Activated CD8-positive, alpha-beta memory T cell treated with anti-CD3 and anti-CD28 coated beads, Interleukin-2, amount 10 ng/mL, durations not matched to agents 7 days and 5 days (primary cell): ENCODE measurements around the gene NCEH1. TPM values are rescaled to one million over a fixed set of nuclear protein-coding genes. Genes with fewer than 3 reads are reported as not detected.
"Not testable (repeated sequence)": the region's sequence is repeated elsewhere in the genome, so short reads cannot be mapped to it uniquely, and the experiment has no call there.

Experiments
- ATAC-seq: fragments of 150-1000 bp; cut with Tn5 transposase; one replicate; pipeline ENCODE4 v1.10.0; 2021; ENCODE audit warnings: moderate library complexity
- CTCF ChIA-PET: fragments of 350-600 bp; sonication (Branson Sonifier 250); formaldehyde crosslinking; loops from one replicate; lab custom pipeline; 2021; ENCODE audit warnings: antibody characterized with exemption; lab: Charles Lee
- DNase-seq: peaks from one replicate; pipeline ENCODE4 v3.0.0-alpha.2; 2020
- H3K27ac Mint-ChIP-seq: one replicate; pipeline ENCODE4 v1.8.0; 2021; ENCODE audit warnings: mild to moderate bottlenecking, mixed read lengths
- H3K27me3 Mint-ChIP-seq: one replicate; pipeline ENCODE4 v1.8.0; 2021; ENCODE audit warnings: mixed read lengths
- H3K36me3 Mint-ChIP-seq: one replicate; pipeline ENCODE4 v1.8.0; 2021; ENCODE audit warnings: mild to moderate bottlenecking, mixed read lengths
- H3K4me1 Mint-ChIP-seq: one replicate; pipeline ENCODE4 v1.8.0; 2021; ENCODE audit warnings: mixed read lengths
- H3K4me3 Mint-ChIP-seq: one replicate; pipeline ENCODE4 v1.8.0; 2021; ENCODE audit warnings: mild to moderate bottlenecking, moderate library complexity, mixed read lengths
- H3K9me3 Mint-ChIP-seq: one replicate; pipeline ENCODE4 v1.8.0; 2022; ENCODE audit warnings: low read depth, mixed read lengths
- total RNA-seq, 2 experiments: library from RNA; stranded (reverse); gene quantifications; one replicate each; pipeline ENCODE4 v1.2.3, GENCODE V29; 2021

The NCEH1 gene, protein sequence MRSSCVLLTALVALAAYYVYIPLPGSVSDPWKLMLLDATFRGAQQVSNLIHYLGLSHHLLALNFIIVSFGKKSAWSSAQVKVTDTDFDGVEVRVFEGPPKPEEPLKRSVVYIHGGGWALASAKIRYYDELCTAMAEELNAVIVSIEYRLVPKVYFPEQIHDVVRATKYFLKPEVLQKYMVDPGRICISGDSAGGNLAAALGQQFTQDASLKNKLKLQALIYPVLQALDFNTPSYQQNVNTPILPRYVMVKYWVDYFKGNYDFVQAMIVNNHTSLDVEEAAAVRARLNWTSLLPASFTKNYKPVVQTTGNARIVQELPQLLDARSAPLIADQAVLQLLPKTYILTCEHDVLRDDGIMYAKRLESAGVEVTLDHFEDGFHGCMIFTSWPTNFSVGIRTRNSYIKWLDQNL
- total RNA-seq: 10 to 100 TPM in 1 of 2 experiments, 1 to 10 TPM in 1; 8.8 to 11.4 TPM

- Mint-ChIP-seq H3K36me3 (no peaks in the 10 kb centered on the region), H3K9me3 (no peaks in the 10 kb centered on the region), H3K4me1 (peaks cover 22% of the 10 kb centered on the region), H3K4me3 (peak within 1 kb of the TSS; percentile 96), H3K27ac (peak within 1 kb of the TSS; percentile 80), H3K27me3 (peaks cover 5% of the 10 kb centered on the region)
- DNase-seq (peak; percentile 91), ATAC-seq (peak; percentile 98)
- CTCF ChIA-PET: interaction anchor here (0.8 to 4.1 kb wide), 14 partner anchors 11 to 379 kb away, joined by 3 to 18 read pairs (median 4); no protein-coding TSS in a partner anchor
These were observed at the start of gene NCEH1 for GRCh38 chr3:172710664-172711453. NCEH1 (minus strand) TSS chr3:172711067; CDS start chr3:172710984, 83 bp downstream.

- not testable (repeated sequence) for H3K27me3 Mint-ChIP-seq, ATAC-seq, H3K4me1 Mint-ChIP-seq, H3K9me3 Mint-ChIP-seq, H3K4me3 Mint-ChIP-seq, H3K27ac Mint-ChIP-seq, DNase-seq
- H3K36me3 Mint-ChIP-seq: peaks cover 78% of the 10 kb centered on the region
- CTCF ChIA-PET: interaction anchor here (0.8 to 1.3 kb wide), 2 partner anchors 8 to 10 kb away, joined by 3 read pairs; partner anchors contain the start of gene ECT2
These were observed 49.5 kb upstream of the NCEH1 start for GRCh38 chr3:172760416-172760815.

DNA sequence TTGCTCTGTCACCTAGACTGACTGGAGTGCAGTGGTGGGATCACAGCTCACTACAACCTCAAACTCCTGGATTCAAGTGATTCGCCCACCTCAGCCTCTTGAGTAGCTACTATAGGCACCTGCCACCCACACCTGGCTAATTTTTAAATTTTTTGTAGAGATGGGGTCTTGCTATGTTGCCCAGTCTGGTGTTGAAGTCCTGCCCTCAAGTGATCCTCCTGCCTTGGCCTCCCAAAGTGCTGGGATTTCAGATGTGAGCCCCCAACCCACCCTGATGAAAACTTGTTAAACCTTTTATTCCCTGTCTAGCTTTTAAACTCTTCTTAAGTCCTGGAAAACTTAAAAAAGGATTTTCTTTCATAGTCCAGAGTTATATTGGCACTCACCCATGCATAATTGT, 42.3 kb upstream of the NCEH1 start:
- CTCF ChIA-PET: interaction anchor here (0.8 to 1.8 kb wide), 4 partner anchors 18 to 157 kb away, joined by 3 to 7 read pairs (median 4); no protein-coding TSS in a partner anchor
- peak overlapping the region; percentile 98 for H3K27ac Mint-ChIP-seq
- peak overlapping the region; percentile 88 for H3K4me3 Mint-ChIP-seq
- no peaks in the 10 kb centered on the region for H3K27me3 Mint-ChIP-seq
- peaks cover 55% of the 10 kb centered on the region for H3K36me3 Mint-ChIP-seq
- H3K9me3 Mint-ChIP-seq: no peaks in the 10 kb centered on the region
- no peak for DNase-seq
- ATAC-seq: no peak
- peaks cover 44% of the 10 kb centered on the region for H3K4me1 Mint-ChIP-seq

DNA sequence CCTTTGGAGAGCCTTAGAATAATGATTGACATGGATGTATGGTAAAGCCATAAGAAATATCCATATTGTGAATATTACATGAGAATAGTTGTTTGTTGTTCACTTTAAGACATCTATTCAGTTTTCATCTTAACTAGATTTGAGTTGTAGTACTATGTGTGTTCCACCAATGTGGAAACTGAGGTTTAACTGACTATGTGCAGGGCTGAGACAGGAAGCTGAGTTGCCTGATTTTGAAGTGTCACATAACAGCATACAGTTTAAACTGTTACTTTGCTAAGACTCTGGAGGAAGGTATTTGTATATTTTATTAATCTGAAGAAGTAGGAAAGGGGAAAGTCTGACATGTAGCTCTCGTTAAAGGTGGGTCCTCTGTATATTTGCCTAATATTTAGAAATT, 41.8 kb upstream of the NCEH1 start:
- H3K9me3 Mint-ChIP-seq: no peaks in the 10 kb centered on the region
- H3K4me1 Mint-ChIP-seq: peaks cover 40% of the 10 kb centered on the region
- DNase-seq: no peak
- H3K27me3 Mint-ChIP-seq: no peaks in the 10 kb centered on the region
- CTCF ChIA-PET: interaction anchor here (0.8 to 1.8 kb wide), 5 partner anchors 8 to 156 kb away, joined by 3 to 7 read pairs (median 4); no protein-coding TSS in a partner anchor
- H3K27ac Mint-ChIP-seq: peak overlapping the region; percentile 98
- peak overlapping the region; percentile 88 for H3K4me3 Mint-ChIP-seq
- ATAC-seq: no peak
- H3K36me3 Mint-ChIP-seq: peaks cover 51% of the 10 kb centered on the region

DNA sequence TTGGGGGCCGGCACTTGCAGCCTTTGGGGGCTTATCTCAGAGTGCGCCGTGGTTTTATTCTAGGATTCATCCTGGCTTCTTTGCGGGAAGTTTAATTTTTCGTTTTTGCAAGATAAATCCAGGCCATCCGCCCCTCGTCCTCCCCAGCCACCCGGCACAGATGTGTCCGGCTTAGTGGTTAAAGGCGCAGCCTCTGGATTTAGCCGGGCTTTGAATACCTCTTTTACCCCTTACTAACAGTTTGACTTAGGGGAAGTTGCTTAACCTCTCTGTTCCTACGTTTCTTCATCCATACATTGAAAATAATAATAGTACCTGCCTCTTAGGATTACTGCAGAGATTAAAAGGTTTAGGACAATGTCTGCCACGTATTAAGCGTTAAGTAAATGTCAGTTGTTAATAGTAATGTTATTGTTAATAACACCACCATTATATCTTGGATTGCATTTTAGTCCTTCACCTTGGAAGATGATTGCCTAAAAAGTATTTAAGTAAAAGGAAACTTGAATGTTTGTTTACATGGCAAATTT, 40.4 kb upstream of the NCEH1 start:
- Mint-ChIP-seq H3K27me3 (peaks cover 2% of the 10 kb centered on the region), H3K9me3 (no peaks in the 10 kb centered on the region), H3K4me3 (peak overlapping the region; percentile 88), H3K27ac (peak overlapping the region; percentile 98), H3K4me1 (peaks cover 38% of the 10 kb centered on the region), H3K36me3 (peaks cover 41% of the 10 kb centered on the region)
- DNase-seq (no peak), ATAC-seq (no peak)
- CTCF ChIA-PET: interaction anchor here (1.0 to 1.9 kb wide), 8 partner anchors 9 to 419 kb away, joined by 3 to 10 read pairs (median 4); no protein-coding TSS in a partner anchor

DNA sequence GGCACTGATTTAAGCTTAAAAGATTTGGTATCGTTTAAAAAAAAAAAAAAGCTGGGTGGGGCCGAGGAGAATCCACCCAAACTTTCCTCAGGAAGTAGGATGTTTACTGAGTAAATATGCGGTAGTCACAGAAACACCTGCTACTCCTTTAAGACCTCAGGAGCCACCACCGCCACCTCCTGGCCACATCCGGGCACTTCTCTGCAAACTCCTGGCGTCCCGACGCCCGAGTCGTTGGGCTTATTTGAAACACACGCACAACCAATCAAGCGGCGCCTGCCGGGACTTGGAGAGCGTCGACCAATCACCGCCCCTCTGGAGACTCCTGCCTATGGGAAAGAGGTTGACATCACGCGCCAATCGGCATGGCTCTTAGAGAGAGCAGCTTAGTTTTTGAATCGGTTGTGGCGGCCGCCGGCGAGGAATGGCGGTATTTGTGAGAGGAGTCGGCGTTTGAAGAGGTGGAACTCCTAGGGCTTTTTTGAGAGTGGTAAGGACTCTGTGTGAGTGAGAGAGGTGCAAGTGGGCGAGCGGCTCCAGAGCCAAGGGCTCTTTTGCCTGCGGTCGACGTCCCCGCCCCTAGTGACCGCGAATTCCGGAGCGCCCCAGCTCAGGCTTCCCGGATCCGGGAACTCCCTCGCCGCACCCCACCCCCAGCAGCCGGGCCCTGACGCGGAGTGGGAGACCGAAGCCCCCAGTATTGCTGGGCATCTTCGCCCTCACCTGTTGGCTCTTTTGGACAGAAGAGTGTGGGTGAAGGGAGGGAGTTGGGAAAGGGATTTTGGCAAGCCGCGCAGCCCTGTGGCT, 39.7 kb upstream of the NCEH1 start, which contains the start of gene ECT2:
TSS of gene ECT2 (plus strand) at position 359 of the 807 bp plus-strand sequence. CDS start 3,805 bp downstream, outside the sequence.
- CTCF ChIA-PET: interaction anchor here (0.7 to 1.9 kb wide), 11 partner anchors 9 to 567 kb away, joined by 3 to 10 read pairs (median 3); partner anchors contain the start of gene NCEH1

GRCh38 chr3:172750069-172750367, 39.2 kb upstream of the NCEH1 start:
- ATAC-seq: no peak
- Mint-ChIP-seq H3K27ac (peak overlapping the region; percentile 98), H3K27me3 (peaks cover 7% of the 10 kb centered on the region), H3K4me3 (peak overlapping the region; percentile 88), H3K36me3 (peaks cover 29% of the 10 kb centered on the region), H3K4me1 (peaks cover 33% of the 10 kb centered on the region), H3K9me3 (no peaks in the 10 kb centered on the region)
- DNase-seq: no peak
- CTCF ChIA-PET: interaction anchor here (0.7 to 1.9 kb wide), 11 partner anchors 9 to 566 kb away, joined by 3 to 10 read pairs (median 3); partner anchors contain the start of gene NCEH1

More for the DNA sequence above, 39.7 kb upstream of the NCEH1 start, which contains the start of gene ECT2:
- H3K27ac Mint-ChIP-seq: peak within 1 kb of the TSS; percentile 98
- DNase-seq (peak; percentile 100), ATAC-seq (peak; percentile 98)
- peaks cover 4% of the 10 kb centered on the region for H3K27me3 Mint-ChIP-seq
- peaks cover 34% of the 10 kb centered on the region for H3K36me3 Mint-ChIP-seq
- peaks cover 36% of the 10 kb centered on the region for H3K4me1 Mint-ChIP-seq
- H3K4me3 Mint-ChIP-seq: peak within 1 kb of the TSS; percentile 88
- no peaks in the 10 kb centered on the region for H3K9me3 Mint-ChIP-seq

GRCh38 chr3:172749230-172749965, 38.5 kb upstream of the NCEH1 start:
- no peak for DNase-seq
- H3K4me3 Mint-ChIP-seq: no peak overlapping the region

DNA sequence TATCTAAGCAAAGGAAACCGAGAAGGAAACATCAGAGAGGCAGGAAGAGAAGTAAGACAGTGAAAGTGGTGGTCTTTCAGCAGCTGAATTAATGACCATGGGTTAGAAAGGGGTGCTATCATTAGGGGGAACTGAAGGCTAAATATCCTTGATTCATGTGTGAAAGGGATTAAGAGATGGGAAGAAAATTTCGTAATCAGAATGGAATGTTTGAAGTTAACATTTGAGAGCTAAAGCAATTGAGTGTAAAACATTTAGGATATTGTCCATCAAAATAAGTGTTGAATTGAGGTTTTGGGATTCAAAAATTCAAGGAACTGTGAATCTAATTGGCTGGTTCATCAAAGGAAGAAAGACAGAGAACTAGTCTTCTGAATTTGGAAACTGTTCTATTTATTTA, 35.6 kb upstream of the NCEH1 start:
- no peak overlapping the region for H3K27ac Mint-ChIP-seq
- CTCF ChIA-PET: interaction anchor here (1.3 kb wide), 1 partner anchor 28 kb away, joined by 3 read pairs; no protein-coding TSS in a partner anchor
- ATAC-seq (no peak), DNase-seq (no peak)
- peaks cover 2% of the 10 kb centered on the region for H3K36me3 Mint-ChIP-seq
- peaks cover 7% of the 10 kb centered on the region for H3K4me1 Mint-ChIP-seq
- H3K27me3 Mint-ChIP-seq: peaks cover 9% of the 10 kb centered on the region
- no peaks in the 10 kb centered on the region for H3K9me3 Mint-ChIP-seq
- H3K4me3 Mint-ChIP-seq: no peak overlapping the region

More at GRCh38 chr3:172749230-172749965, 38.5 kb upstream of the NCEH1 start:
- Mint-ChIP-seq H3K9me3 (no peaks in the 10 kb centered on the region), H3K4me1 (peaks cover 29% of the 10 kb centered on the region), H3K27me3 (peaks cover 7% of the 10 kb centered on the region), H3K27ac (no peak overlapping the region), H3K36me3 (peaks cover 24% of the 10 kb centered on the region)
- no peak for ATAC-seq
- CTCF ChIA-PET: interaction anchor here (0.7 to 1.9 kb wide), 8 partner anchors 8 to 566 kb away, joined by 3 to 10 read pairs (median 4); partner anchors contain the start of gene NCEH1

DNA sequence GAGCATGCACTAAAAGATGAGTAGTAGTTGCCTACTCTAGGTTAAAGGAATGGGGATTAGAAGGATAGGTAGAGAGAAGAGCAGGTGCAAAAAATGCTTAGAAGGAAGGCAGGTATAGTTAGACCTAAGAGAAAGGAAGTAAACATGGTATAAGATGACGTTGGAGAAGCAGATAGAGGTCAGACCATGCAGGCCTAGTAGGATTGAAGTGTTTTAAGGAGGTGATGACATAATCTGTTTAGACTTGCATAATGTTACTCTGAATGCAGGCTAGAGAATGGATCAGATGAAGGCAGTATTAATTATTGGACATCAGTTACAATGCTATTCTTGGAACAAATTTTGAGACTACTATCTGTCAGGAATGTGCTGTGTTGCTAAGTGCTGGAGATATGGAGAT, 28.6 kb upstream of the NCEH1 start:
- no peaks in the 10 kb centered on the region for H3K36me3 Mint-ChIP-seq
- peaks cover 8% of the 10 kb centered on the region for H3K27me3 Mint-ChIP-seq
- H3K4me1 Mint-ChIP-seq: no peaks in the 10 kb centered on the region
- ATAC-seq (no peak), DNase-seq (no peak)
- no peak overlapping the region for H3K4me3 Mint-ChIP-seq
- H3K9me3 Mint-ChIP-seq: no peaks in the 10 kb centered on the region
- CTCF ChIA-PET: interaction anchor here (1.1 kb wide), 1 partner anchor 11 kb away, joined by 7 read pairs; the partner anchor contains the start of gene ECT2
- H3K27ac Mint-ChIP-seq: no peak overlapping the region

GRCh38 chr3:172735014-172735413, 24.1 kb upstream of the NCEH1 start:
- H3K36me3 Mint-ChIP-seq: no peaks in the 10 kb centered on the region
- H3K4me1 Mint-ChIP-seq: no peaks in the 10 kb centered on the region
- CTCF ChIA-PET: no interaction called here
- ATAC-seq: no peak
- no peak for DNase-seq
- H3K9me3 Mint-ChIP-seq: no peaks in the 10 kb centered on the region
- H3K4me3 Mint-ChIP-seq: no peak overlapping the region
- H3K27ac Mint-ChIP-seq: no peak overlapping the region
- H3K27me3 Mint-ChIP-seq: peaks cover 31% of the 10 kb centered on the region
